CD4-positive, alpha-beta T cell treated with Interleukin-17A for 1 hour (primary cell): ENCODE measurements around the gene NKAIN2.
"Not testable (repeated sequence)": the region's sequence is repeated elsewhere in the genome, so short reads cannot be mapped to it uniquely, and the experiment has no call there.

ENCODE experiments used
- DNase-seq: peaks from one replicate; pipeline ENCODE4 v3.0.0-alpha.2; 2020

NKAIN2 gene

GRCh38 chr6:124535299-124535698, 731.6 kb downstream of the NKAIN2 start:
- DNase-seq, result no peak

DNA sequence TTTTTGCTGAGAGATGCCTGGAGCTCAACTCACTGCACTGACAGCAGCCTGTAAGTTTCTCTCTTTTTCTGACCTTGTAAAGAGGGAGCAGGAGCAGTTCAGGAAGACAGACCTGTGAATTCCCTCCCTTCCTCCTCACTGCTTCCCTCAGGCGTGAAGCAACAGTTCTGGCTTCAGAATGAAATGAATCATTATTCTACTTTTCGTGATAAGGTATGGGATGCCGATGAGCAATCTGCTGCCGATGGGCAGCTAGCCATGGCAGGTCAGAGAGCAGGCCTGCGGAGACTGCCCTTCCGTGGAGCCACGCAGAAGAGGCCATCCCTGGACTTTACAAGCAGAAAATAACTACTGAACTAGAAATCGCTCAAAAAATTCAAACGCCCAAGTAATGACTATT, 732.1 kb downstream of the NKAIN2 start:
- DNase-seq, result no peak

DNA sequence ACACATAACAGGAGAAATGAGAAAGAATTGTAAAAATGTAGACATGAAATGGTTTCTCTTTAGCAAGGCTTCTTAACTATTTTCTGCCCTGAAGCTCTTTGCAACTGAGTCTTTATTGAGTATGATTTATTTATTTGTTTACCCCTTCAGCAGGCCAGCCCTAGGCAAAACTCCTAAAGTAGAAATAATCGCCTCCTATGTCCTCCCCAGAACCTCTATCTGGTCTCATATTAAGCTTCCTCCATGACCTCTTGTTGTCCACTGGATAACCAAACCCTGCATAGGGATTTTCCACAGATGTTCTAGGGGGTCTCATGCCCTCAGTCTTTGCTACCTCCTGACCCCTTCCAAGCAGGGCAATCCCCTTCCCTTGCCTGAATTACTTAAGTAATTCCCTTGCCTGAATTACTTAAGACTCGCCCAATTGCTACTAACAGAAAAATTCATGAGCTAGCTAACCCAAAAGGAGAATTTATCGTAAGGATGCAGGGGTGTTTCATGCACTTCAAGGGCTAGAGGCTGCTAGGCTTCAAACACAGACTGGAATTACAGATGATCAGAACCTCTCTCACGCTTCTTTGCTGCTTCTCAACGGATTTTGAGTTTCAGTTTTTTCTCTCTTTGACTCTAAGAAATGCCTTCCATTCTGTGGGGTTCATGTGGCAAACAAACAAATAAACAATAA, 732.6 kb downstream of the NKAIN2 start:
- DNase-seq, result no peak

- no peak for DNase-seq
Measured at GRCh38 chr6:124536842-124537191, 733.2 kb downstream of the NKAIN2 start.

- no peak for DNase-seq
Measured at GRCh38 chr6:124539096-124539495, 735.4 kb downstream of the NKAIN2 start.

- DNase-seq, result no peak
Measured at GRCh38 chr6:124541573-124541972, 737.9 kb downstream of the NKAIN2 start.

- no peak for DNase-seq
Measured at GRCh38 chr6:124546601-124547000, 742.9 kb downstream of the NKAIN2 start.

- DNase-seq, result no peak
Measured at GRCh38 chr6:124551711-124552233, 748.1 kb downstream of the NKAIN2 start.

- DNase-seq, result no peak
Measured at GRCh38 chr6:124557873-124558272, 754.2 kb downstream of the NKAIN2 start.

- not testable (repeated sequence) for DNase-seq
Measured at GRCh38 chr6:124560078-124560477, 756.4 kb downstream of the NKAIN2 start.

- DNase-seq, result no peak
Measured at GRCh38 chr6:124560873-124561567, 757.4 kb downstream of the NKAIN2 start.

GRCh38 chr6:124561635-124562130, 758.0 kb downstream of the NKAIN2 start:
- no peak for DNase-seq

DNA sequence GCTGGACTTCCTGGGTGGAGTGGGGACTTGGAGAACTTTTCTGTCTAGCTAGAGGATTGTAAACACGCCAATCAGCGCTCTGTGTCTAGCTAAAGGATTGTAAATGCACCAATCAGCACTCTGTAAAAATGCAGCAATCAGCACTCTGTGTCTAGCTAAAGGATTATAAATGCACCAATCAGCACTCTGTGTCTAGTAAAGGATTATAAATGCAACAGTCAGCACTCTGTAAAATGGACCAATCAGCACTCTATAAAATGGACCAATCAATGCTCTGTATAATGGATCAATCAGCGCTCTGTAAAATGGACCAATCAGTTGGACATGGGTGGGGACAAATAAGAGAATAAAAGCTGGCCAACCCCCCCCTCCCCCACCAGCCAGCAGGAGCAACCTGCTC, 760.5 kb downstream of the NKAIN2 start:
- DNase-seq, result not testable (repeated sequence)

DNA sequence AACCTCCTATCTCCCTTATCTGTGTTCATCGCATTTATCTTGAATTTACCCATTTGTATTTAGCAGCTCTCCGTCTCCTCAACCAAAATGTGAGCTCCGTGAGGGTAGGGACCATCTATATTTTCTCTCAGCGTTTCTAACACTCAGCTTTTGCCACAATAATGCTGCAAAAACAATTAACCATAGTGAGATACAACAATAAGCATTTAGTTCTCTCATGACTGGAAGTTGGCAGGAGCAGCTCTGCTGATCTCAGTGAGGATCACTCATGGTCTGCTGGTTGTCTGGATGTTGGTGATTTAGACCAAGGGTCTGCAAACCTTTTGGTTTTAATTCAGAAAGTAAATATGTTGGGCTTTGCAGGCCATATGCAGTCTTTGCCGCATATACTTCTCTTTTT, 763.7 kb downstream of the NKAIN2 start:
- DNase-seq, result no peak

- no peak for DNase-seq
Measured at GRCh38 chr6:124573953-124574352, 770.3 kb downstream of the NKAIN2 start.

DNA sequence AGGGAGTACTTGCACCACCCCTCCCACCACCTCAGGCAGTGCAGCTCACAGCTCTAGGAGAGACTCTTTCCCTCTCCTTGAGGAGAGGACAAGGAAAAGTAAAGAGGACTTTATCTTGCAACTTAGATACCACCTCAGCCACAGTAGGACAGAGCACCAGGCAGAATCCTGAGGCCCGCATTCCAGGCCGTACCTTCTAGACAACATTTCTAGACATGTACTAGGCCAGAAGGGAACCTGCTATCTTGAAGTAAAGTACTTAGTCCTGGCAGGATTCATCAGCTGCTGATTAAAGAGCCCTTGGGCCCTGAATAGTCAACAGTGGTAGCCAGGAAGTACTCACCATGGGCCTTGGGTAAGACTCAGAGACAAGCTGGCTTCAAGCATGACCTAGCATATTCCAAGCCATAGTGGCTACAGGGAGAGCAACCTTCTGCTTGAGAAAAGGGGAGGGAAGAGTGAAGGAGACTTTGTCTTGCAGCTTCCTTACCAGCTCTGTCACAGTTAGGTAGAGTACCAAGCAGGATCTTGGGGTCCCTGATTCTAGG, 774.1 kb downstream of the NKAIN2 start:
- no peak for DNase-seq

DNA sequence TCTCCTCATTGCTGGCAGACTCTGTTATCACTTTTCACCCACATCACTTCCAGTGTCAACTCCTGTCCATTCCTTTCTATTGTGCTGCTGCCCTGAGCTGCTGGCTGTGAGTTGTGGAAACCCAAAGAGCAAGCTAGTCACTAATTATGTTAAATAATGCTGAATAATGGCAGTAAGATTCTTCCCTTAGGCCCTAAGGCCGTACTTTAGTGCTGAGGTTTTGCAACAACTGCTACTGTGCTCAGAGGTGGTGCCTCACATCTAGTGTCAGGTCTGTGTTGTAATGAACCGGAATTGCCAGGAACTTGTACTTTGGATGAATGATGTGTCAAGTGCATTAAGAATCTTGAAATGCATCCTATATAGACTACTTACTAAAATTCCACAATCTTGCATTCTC, 786.3 kb downstream of the NKAIN2 start:
- DNase-seq, result no peak

DNA sequence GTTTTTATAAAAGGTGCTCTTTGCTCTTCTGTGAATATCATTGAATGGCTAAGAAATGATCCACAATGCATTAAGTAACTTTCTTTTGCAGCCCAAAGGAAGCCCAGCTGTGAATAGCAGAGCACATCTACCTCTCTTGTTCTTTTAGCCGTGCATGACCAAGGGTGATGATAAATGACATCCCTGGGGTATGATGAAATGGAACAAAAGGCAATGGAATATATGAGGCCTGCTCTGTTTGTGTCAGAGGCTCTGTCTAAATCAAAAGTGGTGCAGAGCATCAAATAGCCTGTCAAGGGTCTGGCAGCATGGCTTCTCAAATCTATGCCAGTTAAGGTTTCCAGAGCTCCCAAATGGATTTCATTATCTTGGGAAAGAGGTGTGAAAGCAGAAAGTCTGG, 796.0 kb downstream of the NKAIN2 start:
- no peak for DNase-seq

DNA sequence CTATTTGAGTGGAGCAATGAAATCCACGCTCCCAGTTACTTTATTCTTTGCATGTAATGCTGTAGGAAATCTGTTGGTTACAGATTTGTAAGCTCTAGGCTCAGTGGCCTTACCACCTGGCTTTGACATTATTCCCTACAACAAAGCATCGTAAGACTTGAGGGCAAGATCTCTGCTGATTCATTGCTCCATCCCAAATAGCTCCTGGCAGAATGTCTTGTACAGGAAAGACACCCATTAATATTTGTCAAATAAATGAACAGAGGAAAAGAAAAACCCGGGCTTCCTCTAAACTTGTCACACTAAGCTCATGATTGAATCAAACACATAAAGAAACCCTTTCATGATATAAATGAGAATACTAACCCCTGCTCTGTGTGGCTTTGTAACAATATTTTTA, 801.1 kb downstream of the NKAIN2 start:
- DNase-seq, result no peak

DNA sequence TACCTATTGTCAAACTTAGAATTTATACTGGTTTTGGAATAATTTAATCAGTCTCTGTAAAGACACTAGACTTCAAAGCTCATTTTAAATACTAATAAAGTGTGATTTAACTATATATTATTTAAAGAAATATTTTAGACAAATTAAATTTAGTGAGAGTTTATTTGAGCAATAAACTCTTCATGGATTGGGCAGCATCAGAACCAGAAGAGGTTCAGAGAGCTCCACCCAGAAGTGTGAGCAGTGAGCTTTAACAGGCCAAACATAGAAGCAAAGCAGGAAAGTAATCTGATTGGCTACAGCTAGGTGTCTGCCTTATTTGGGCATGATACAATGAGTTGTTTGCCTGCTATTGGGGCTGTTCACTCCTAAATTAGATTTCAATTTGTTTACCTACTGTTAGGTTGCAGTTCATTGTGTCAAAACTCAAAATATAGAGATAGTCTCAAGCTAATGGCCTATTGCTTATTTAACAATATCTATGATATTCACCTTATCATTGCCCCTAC, 803.5 kb downstream of the NKAIN2 start:
- no peak for DNase-seq

GRCh38 chr6:124613031-124613430, 809.4 kb downstream of the NKAIN2 start:
- no peak for DNase-seq

GRCh38 chr6:124622351-124622750, 818.7 kb downstream of the NKAIN2 start:
- DNase-seq, result no peak

- no peak for DNase-seq
Measured at GRCh38 chr6:124633655-124634054, 830.0 kb downstream of the NKAIN2 start.

DNA sequence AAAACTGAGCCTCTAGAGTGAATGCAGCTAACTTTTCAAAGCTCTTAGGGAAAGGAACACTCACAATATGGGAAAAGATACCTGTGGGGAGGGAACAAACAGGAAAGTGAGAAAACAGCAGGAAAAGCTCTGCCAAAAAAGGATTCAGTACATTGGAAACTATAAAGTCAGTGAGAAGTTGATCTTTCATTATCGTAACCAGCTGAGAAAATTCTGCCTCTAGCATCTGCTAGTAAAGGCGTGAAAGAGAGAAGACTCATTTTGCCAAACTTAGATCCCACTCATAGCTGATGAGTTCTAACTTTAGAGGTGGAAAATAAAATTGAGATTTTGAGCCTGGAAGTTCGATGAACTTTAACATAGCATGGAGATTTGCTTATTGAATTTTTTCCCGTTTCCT, 836.8 kb downstream of the NKAIN2 start:
- DNase-seq, result no peak
